Stimulated activated naive B cell treated with anti-CD40 and anti-IgM and Interleukin-4, amounts not matched to agents 10 μg/mL and 1 μg/mL and 100 μg/mL, for 72 hours (primary cell): ENCODE measurements around the gene LZTS3.
"Not testable (repeated sequence)": the region's sequence is repeated elsewhere in the genome, so short reads cannot be mapped to it uniquely, and the experiment has no call there.

Experiments used
- ATAC-seq, 2 donors: fragments of 150-1000 bp; cut with Tn5 transposase; replicated peaks; 2 replicates each; pipeline ENCODE4 v1.10.0; 2021; ENCODE audit warnings: moderate library complexity in 1 of 2
- DNase-seq: peaks from one replicate; pipeline ENCODE4 v3.0.0; 2021
- H3K27ac Mint-ChIP-seq: one replicate; pipeline ENCODE4 v1.8.0; 2022; ENCODE audit warnings: mild to moderate bottlenecking, mixed read lengths
- H3K27me3 Mint-ChIP-seq, 2 donors: one replicate each; pipeline ENCODE4 v1.8.0; 2022; ENCODE audit warnings: mixed read lengths in 2 of 2
- H3K36me3 Mint-ChIP-seq, 2 donors: one replicate each; pipeline ENCODE4 v1.8.0; 2022; ENCODE audit warnings: mixed read lengths in 2 of 2, mild to moderate bottlenecking in 1 of 2
- H3K4me1 Mint-ChIP-seq, 2 donors: one replicate each; pipeline ENCODE4 v1.8.0; 2022; ENCODE audit warnings: mixed read lengths in 2 of 2, mild to moderate bottlenecking in 1 of 2
- H3K4me3 Mint-ChIP-seq, 2 donors: one replicate each; pipeline ENCODE4 v1.8.0; 2022; ENCODE audit warnings: mild to moderate bottlenecking in 2 of 2, mixed read lengths in 2 of 2, moderate library complexity in 1 of 2
- H3K9me3 Mint-ChIP-seq, 2 donors: one replicate each; pipeline ENCODE4 v1.8.0; 2022; ENCODE audit warnings: mixed read lengths in 2 of 2, mild to moderate bottlenecking in 1 of 2

LZTS3 gene

GRCh38 chr20:3172933-3173609 is at the start of gene LZTS3:
Gene LZTS3 (minus strand): TSS chr20:3173549. CDS start chr20:3167163, 6,386 bp downstream.
- Mint-ChIP-seq H3K9me3 (no peaks in the 10 kb centered on the region), H3K36me3 (peaks cover 2 to 6% of the 10 kb centered on the region in 2 donors), H3K4me1 (peaks cover 13 to 30% of the 10 kb centered on the region in 2 donors), H3K27me3 (peaks cover 47 to 55% of the 10 kb centered on the region in 2 donors), H3K27ac (peak within 1 kb of the TSS; percentile 86), H3K4me3 (peak within 1 kb of the TSS; percentile 89 to 92)
- DNase-seq, result peak; percentile 52
- peak; percentile 74 to 82 for ATAC-seq

DNA sequence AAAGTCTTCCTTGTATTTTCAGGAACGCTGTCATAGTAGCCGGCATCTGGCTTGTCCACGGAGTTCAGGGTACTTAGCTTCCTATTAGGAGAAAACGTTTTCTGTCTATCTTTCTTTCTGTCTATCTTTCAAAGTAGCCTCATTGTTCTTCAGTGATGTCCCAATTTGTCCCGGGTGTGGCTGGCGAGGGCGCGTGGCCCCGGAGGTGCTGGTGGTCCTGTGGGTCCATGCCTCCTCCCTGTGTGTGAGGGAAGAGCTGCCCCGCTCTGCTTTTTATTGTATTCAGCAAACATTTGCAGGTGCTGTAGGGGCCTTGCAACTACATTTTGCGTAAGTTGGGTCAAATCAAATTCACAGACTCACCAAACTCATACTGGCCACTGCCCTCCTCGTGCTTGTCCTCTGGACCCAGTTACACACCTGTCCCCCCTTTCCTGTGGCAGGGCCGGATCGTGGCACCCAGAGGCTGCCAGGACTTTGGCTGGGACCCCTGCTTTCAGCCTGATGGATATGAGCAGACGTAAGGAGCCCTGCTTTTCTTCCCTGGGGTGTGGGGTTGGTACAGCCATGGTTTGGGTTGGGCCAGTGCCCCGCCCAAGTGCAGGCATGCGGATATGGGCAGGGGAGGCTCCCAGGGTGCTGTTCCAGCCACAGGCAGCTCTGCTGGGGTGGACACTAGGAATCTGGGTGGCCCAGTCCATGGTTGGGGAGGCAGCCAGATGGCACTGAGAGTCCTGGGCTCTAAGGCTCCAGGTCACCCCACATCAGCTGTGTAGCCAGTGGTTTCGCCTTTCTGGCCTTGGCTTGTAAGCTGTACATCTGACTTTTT is 48.3 kb upstream of the LZTS3 start:
- Mint-ChIP-seq H3K9me3 (no peaks in the 10 kb centered on the region), H3K27me3 (no peaks in the 10 kb centered on the region), H3K36me3 (peaks cover 30 to 42% of the 10 kb centered on the region in 2 donors), H3K4me1 (peaks cover 18 to 43% of the 10 kb centered on the region in 2 donors), H3K27ac (no peak overlapping the region), H3K4me3 (no peak overlapping the region)
- DNase-seq (no peak), ATAC-seq (no peak)

- peak; percentile 61 for DNase-seq
- ATAC-seq, result peak; percentile 78 to 80
- Mint-ChIP-seq H3K4me1 (peaks cover 17 to 36% of the 10 kb centered on the region in 2 donors), H3K4me3 (no peak overlapping the region), H3K36me3 (peaks cover 38% of the 10 kb centered on the region in 2 donors), H3K9me3 (no peaks in the 10 kb centered on the region), H3K27me3 (no peaks in the 10 kb centered on the region), H3K27ac (no peak overlapping the region)
These were observed 45.1 kb upstream of the LZTS3 start for GRCh38 chr20:3218307-3218988.

DNA sequence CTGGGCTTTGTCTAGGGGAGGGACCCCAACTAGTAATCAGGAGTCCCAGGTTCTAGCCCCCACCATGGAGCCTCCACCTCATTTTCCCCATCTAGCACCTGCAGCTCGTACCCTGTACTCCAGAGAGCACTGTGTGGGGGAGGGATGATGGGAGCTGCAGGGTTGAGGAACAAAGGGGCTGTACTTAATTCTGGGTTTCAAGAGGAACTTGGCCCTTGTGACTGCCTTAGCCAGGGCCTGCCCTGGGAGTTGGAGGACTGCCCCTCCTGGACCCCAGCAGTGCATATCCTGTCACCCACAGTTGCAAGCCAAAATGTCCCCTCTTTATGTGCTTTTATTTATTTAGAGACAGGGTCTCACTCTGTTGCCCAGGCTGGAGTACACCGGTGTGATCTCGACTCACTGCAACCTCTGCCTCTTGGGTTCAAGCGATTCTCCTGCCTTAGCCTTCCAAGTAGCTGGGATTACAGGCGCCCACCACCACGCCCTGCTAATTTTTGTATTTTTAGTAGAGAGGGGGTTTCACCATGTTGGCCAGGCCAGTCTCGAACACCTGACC is 42.1 kb upstream of the LZTS3 start:
- peaks cover 19 to 28% of the 10 kb centered on the region in 2 donors for H3K36me3 Mint-ChIP-seq
- H3K4me3 Mint-ChIP-seq, ATAC-seq, DNase-seq, H3K9me3 Mint-ChIP-seq, H3K27me3 Mint-ChIP-seq, H3K27ac Mint-ChIP-seq: not testable (repeated sequence)
- peaks cover 12 to 19% of the 10 kb centered on the region in 2 donors for H3K4me1 Mint-ChIP-seq

DNA sequence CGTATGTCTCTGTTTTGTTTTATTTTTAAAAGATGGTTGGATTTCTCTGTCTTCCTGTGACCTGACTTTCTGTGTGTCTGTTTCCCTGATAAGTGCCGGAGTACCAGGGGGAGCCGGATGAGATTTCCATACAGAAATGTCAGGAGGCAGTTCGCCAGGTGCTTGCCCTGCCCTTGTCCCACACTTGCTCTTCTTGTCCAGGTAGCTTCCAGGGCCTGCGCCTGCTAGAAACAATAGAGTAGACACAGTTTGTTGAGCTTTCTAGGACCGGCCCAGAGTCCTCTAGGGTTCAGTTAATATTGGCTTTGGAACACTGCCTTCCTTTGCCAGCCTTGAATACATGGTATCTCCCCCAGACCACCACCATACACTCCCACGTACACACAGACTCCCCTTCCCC is 39.9 kb upstream of the LZTS3 start:
- ATAC-seq (no peak), DNase-seq (no peak)
- Mint-ChIP-seq H3K4me3 (no peak overlapping the region), H3K27ac (no peak overlapping the region), H3K4me1 (peaks cover 17 to 25% of the 10 kb centered on the region in 2 donors), H3K27me3 (no peaks in the 10 kb centered on the region), H3K36me3 (peaks cover 16 to 28% of the 10 kb centered on the region in 2 donors), H3K9me3 (no peaks in the 10 kb centered on the region)

- H3K27me3 Mint-ChIP-seq, result no peaks in the 10 kb centered on the region
- H3K4me1 Mint-ChIP-seq, result peaks cover 20 to 36% of the 10 kb centered on the region in 2 donors
- H3K36me3 Mint-ChIP-seq, result peaks cover 11 to 27% of the 10 kb centered on the region in 2 donors
- DNase-seq, result no peak
- H3K4me3 Mint-ChIP-seq, result peak overlapping the region; percentile 90 to 96
- peak overlapping the region; percentile 97 for H3K27ac Mint-ChIP-seq
- no peaks in the 10 kb centered on the region for H3K9me3 Mint-ChIP-seq
- ATAC-seq, result no peak
These were observed 37.0 kb upstream of the LZTS3 start for GRCh38 chr20:3210346-3210745.

- ATAC-seq, result peak; percentile 45 to 59
- Mint-ChIP-seq H3K27me3 (no peaks in the 10 kb centered on the region), H3K4me3 (peak overlapping the region; percentile 90 to 96), H3K9me3 (no peaks in the 10 kb centered on the region), H3K4me1 (peaks cover 20 to 37% of the 10 kb centered on the region in 2 donors), H3K27ac (peak overlapping the region; percentile 97), H3K36me3 (peaks cover 11 to 27% of the 10 kb centered on the region in 2 donors)
- DNase-seq, result no peak
These were observed 36.6 kb upstream of the LZTS3 start for GRCh38 chr20:3209946-3210317.

DNA sequence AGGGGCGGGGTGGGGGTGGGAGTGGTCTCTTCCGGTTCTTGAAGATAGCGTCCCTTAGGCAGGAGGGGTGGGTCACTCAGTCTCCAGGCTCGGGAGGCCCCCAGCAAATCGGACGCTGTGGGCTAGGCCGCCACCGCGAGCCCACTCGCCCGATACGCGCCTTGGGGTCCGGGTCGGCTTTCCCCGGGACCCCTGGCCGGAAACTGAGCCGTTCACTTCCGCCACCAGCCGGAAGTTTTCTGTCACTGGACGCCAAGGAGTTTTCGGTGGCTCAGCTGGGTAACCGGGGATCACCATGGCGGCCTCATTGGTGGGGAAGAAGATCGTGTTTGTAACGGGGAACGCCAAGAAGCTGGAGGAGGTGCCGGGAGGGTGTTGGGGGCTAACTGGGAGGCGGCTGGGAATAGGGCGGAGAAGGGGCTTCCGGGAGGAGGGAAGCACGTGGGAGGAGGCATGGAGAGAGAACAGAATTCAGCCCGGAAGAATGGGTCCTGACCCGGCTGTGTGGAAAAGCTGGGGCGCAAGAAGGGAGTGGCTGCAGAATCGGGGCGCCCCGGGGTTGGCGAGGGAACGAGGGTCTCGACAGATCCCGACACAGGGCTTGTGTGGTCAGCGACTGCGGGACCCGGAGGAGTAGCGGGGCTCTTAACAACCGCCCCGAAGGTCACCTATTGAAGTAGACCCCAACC is 36.1 kb upstream of the LZTS3 start, which contains the start of gene ITPA:
TSS of gene ITPA (plus strand) at position 242 of the 689 bp plus-strand sequence. CDS start at position 296, 54 bp downstream.
- H3K9me3 Mint-ChIP-seq, result peaks cover 0 to 1% of the 10 kb centered on the region in 2 donors
- H3K36me3 Mint-ChIP-seq, result peaks cover 13 to 31% of the 10 kb centered on the region in 2 donors
- peak within 1 kb of the TSS; percentile 97 for H3K27ac Mint-ChIP-seq
- DNase-seq (peak; percentile 60), ATAC-seq (peak; percentile 69 to 71)
- H3K4me3 Mint-ChIP-seq, result peak within 1 kb of the TSS; percentile 90 to 96
- H3K4me1 Mint-ChIP-seq, result peaks cover 21 to 42% of the 10 kb centered on the region in 2 donors
- no peaks in the 10 kb centered on the region for H3K27me3 Mint-ChIP-seq

GRCh38 chr20:3208786-3209256 is 35.5 kb upstream of the LZTS3 start:
- DNase-seq, result no peak

GRCh38 chr20:3204124-3204794 is 30.9 kb upstream of the LZTS3 start, which contains the start of gene DDRGK1:
Gene DDRGK1 (minus strand): TSS chr20:3204682. CDS start chr20:3204627, 55 bp downstream.
- Mint-ChIP-seq H3K27me3 (no peaks in the 10 kb centered on the region), H3K4me1 (peaks cover 23 to 41% of the 10 kb centered on the region in 2 donors), H3K9me3 (peaks cover 0 to 1% of the 10 kb centered on the region in 2 donors), H3K27ac (peak within 1 kb of the TSS; percentile 98), H3K36me3 (peaks cover 24 to 32% of the 10 kb centered on the region in 2 donors), H3K4me3 (peak within 1 kb of the TSS; percentile 95 to 98)
- DNase-seq, result peak; percentile 87
- peak; percentile 84 to 91 for ATAC-seq

More at GRCh38 chr20:3208786-3209256, 35.5 kb upstream of the LZTS3 start:
- peak; percentile 10 to 18 for ATAC-seq
- no peaks in the 10 kb centered on the region for H3K27me3 Mint-ChIP-seq
- H3K27ac Mint-ChIP-seq, result peak overlapping the region; percentile 97
- peaks cover 0 to 1% of the 10 kb centered on the region in 2 donors for H3K9me3 Mint-ChIP-seq
- H3K36me3 Mint-ChIP-seq, result peaks cover 11 to 30% of the 10 kb centered on the region in 2 donors
- peak overlapping the region; percentile 90 to 96 for H3K4me3 Mint-ChIP-seq
- peaks cover 21 to 41% of the 10 kb centered on the region in 2 donors for H3K4me1 Mint-ChIP-seq

GRCh38 chr20:3203315-3204123 is 30.2 kb upstream of the LZTS3 start:
- Mint-ChIP-seq H3K4me3 (peak overlapping the region; percentile 95 to 98), H3K4me1 (peaks cover 19 to 37% of the 10 kb centered on the region in 2 donors)
- ATAC-seq, result peak; percentile 28 to 45

DNA sequence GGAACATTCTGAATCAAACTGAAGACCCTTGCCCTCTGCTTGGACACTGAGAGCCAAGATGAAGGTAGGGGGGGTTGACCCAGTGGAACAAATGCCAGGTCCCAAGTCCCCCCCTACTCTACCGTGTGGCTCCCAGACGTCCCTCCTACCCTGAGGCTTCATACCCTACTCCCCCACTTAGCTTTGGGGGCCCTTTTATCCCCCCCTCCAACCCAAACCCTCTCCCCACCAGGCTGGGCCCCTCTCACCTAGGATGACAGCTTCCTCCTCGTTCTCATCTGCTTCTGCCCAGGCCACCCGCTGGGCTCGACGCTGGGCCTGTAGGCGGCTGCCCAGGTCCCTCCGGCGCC is 29.6 kb upstream of the LZTS3 start:
- H3K27me3 Mint-ChIP-seq, result no peaks in the 10 kb centered on the region
- H3K27ac Mint-ChIP-seq, result peak overlapping the region; percentile 98
- H3K4me1 Mint-ChIP-seq, result peaks cover 15 to 32% of the 10 kb centered on the region in 2 donors
- no peak for DNase-seq
- H3K4me3 Mint-ChIP-seq, result peak overlapping the region; percentile 95 to 98
- peaks cover 28 to 37% of the 10 kb centered on the region in 2 donors for H3K36me3 Mint-ChIP-seq
- peaks cover 0 to 1% of the 10 kb centered on the region in 2 donors for H3K9me3 Mint-ChIP-seq
- ATAC-seq, result no peak

More at GRCh38 chr20:3203315-3204123, 30.2 kb upstream of the LZTS3 start:
- H3K9me3 Mint-ChIP-seq, result peaks cover 0 to 1% of the 10 kb centered on the region in 2 donors
- H3K36me3 Mint-ChIP-seq, result peaks cover 28 to 36% of the 10 kb centered on the region in 2 donors
- no peaks in the 10 kb centered on the region for H3K27me3 Mint-ChIP-seq
- DNase-seq, result no peak
- H3K27ac Mint-ChIP-seq, result peak overlapping the region; percentile 98
